Measurements from ENCODE around the gene EPAS1. TPM values are rescaled to one million over a fixed set of nuclear protein-coding genes. Genes with fewer than 3 reads are reported as not detected.

EPAS1 gene
- total RNA-seq, 1 donor from 2014 or later, result 0.47 TPM

- Mint-ChIP-seq H3K9me3 (peaks cover 10% of the 10 kb centered on the region), H3K27me3 (peaks cover 1% of the 10 kb centered on the region), H3K27ac (no peak overlapping the region), H3K36me3 (ENCODE audit: low read depth) (no peaks in the 10 kb centered on the region), H3K4me1 (no peaks in the 10 kb centered on the region), H3K4me3 (no peak overlapping the region)
- DNase-seq (no peak), ATAC-seq (ENCODE audit: low read depth) (no peak)
- CTCF ChIA-PET, result no interaction called here
- intact Hi-C loops (cut with micrococcal nuclease), result no loop called here
- POLR2A ChIA-PET, result no interaction called here
- TF ChIP-seq, protein P1, sequence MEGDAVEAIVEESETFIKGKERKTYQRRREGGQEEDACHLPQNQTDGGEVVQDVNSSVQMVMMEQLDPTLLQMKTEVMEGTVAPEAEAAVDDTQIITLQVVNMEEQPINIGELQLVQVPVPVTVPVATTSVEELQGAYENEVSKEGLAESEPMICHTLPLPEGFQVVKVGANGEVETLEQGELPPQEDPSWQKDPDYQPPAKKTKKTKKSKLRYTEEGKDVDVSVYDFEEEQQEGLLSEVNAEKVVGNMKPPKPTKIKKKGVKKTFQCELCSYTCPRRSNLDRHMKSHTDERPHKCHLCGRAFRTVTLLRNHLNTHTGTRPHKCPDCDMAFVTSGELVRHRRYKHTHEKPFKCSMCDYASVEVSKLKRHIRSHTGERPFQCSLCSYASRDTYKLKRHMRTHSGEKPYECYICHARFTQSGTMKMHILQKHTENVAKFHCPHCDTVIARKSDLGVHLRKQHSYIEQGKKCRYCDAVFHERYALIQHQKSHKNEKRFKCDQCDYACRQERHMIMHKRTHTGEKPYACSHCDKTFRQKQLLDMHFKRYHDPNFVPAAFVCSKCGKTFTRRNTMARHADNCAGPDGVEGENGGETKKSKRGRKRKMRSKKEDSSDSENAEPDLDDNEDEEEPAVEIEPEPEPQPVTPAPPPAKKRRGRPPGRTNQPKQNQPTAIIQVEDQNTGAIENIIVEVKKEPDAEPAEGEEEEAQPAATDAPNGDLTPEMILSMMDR (IDR thresholded peaks at IDR 0.05), result no peak
Measured at GRCh38 chr2:46411245-46411641, 114.0 kb downstream of the EPAS1 start.

GRCh38 chr2:46411985-46412384 is 114.8 kb downstream of the EPAS1 start:
- Mint-ChIP-seq H3K27me3 (peaks cover 1% of the 10 kb centered on the region), H3K4me1 (no peaks in the 10 kb centered on the region), H3K36me3 (ENCODE audit: low read depth) (no peaks in the 10 kb centered on the region), H3K4me3 (no peak overlapping the region), H3K27ac (no peak overlapping the region), H3K9me3 (peaks cover 16% of the 10 kb centered on the region)
- intact Hi-C loops (cut with micrococcal nuclease), result no loop called here
- TF ChIP-seq, protein P1 (IDR thresholded peaks at IDR 0.05), result no peak
- ChIA-PET POLR2A (no interaction called here), CTCF (no interaction called here)
- ATAC-seq (ENCODE audit: low read depth), result no peak
- DNase-seq, result no peak

DNA sequence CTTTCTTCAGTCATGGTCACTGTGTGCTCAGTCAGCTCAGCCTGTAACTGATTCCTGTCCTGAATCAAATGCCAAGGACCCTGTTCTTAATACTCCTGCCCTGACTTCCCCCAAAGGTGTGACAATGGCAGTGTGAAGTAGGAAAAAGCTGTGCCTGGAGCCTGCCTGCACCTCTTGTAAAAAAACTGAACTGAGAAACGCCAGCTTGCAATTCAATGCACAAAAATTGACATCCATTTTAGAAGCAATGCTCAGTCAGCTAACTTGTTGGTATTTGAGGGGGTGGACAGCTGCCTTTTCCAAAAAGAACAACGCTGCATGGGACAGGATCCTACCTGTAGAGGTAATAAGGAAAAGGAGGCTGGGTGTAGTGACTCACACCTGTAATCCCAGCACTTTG is 115.9 kb downstream of the EPAS1 start:
- Mint-ChIP-seq H3K36me3 (ENCODE audit: low read depth) (no peaks in the 10 kb centered on the region), H3K9me3 (peaks cover 18% of the 10 kb centered on the region), H3K27ac (no peak overlapping the region), H3K4me3 (no peak overlapping the region), H3K27me3 (peaks cover 3% of the 10 kb centered on the region), H3K4me1 (no peaks in the 10 kb centered on the region)
- ChIA-PET CTCF (no interaction called here), POLR2A (no interaction called here)
- TF ChIP-seq, protein P1 (IDR thresholded peaks at IDR 0.05), result no peak
- no peak for DNase-seq
- no peak for ATAC-seq (ENCODE audit: low read depth)
- intact Hi-C loops (cut with micrococcal nuclease), result no loop called here

- intact Hi-C loops (cut with micrococcal nuclease), result no loop called here
- H3K27ac Mint-ChIP-seq, result no peak overlapping the region
- H3K36me3 Mint-ChIP-seq (ENCODE audit: low read depth), result no peaks in the 10 kb centered on the region
- H3K9me3 Mint-ChIP-seq, result peaks cover 22% of the 10 kb centered on the region
- H3K4me1 Mint-ChIP-seq, result no peaks in the 10 kb centered on the region
- DNase-seq (no peak), ATAC-seq (ENCODE audit: low read depth) (no peak)
- TF ChIP-seq, protein P1 (IDR thresholded peaks at IDR 0.05), result no peak
- CTCF ChIA-PET, result no interaction called here
- H3K4me3 Mint-ChIP-seq, result no peak overlapping the region
- peaks cover 5% of the 10 kb centered on the region for H3K27me3 Mint-ChIP-seq
- POLR2A ChIA-PET, result no interaction called here
Measured at GRCh38 chr2:46413631-46414030, 116.4 kb downstream of the EPAS1 start.

DNA sequence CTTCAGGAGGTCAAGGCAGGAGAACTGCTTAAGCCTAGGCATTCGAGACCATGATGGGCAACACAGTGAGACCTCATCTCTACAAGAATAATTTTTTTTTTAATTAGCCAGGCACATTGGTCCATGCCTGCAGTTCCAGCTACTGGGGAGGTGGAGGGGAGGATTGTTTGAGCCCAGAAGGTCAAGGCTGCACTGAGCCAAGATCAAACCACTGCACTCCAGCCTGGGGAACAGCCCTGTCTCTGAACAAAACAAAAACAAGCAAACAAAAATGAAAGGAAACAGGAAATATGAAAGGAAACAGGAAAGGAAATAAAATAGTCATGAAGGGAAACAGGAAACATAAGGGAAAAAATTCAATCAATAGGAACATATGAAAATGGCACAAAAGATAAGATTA is 117.5 kb downstream of the EPAS1 start:
- TF ChIP-seq, protein P1 (IDR thresholded peaks at IDR 0.05), result no peak
- ChIA-PET CTCF (no interaction called here), POLR2A (no interaction called here)
- no peaks in the 10 kb centered on the region for H3K36me3 Mint-ChIP-seq (ENCODE audit: low read depth)
- intact Hi-C loops (cut with micrococcal nuclease), result no loop called here
- no peak overlapping the region for H3K4me3 Mint-ChIP-seq
- no peak overlapping the region for H3K27ac Mint-ChIP-seq
- no peak for DNase-seq
- H3K27me3 Mint-ChIP-seq, result peaks cover 5% of the 10 kb centered on the region
- no peaks in the 10 kb centered on the region for H3K4me1 Mint-ChIP-seq
- no peak for ATAC-seq (ENCODE audit: low read depth)
- H3K9me3 Mint-ChIP-seq, result peaks cover 22% of the 10 kb centered on the region

Data from activated B cell treated with CpG ODN at 0.5 μM for 24 hours (primary cell).